Suprapubic skin (tissue), 4 donors: ENCODE measurements around the gene DCAF4.

Experiments used
- EP300 ChIP-seq: sonication (generic); formaldehyde crosslinking; IDR thresholded peaks from one replicate; pipeline ENCODE4 v1.6.1; 2017; ENCODE audit warnings: antibody characterized with exemption
- POLR2AphosphoS5 ChIP-seq, 3 donors: sonication (generic); formaldehyde crosslinking; IDR thresholded peaks; one replicate each; pipeline ENCODE4 v1.6.1; 2017; ENCODE audit warnings: antibody characterized with exemption in 3 of 3
- TF ChIP-seq, protein P1 (sequence below), 2 donors: fragments of 200-600 bp in 1 of 2; fragments of 450-650 bp in 1 of 2; sonication (generic) in 1 of 2; IDR thresholded peaks; one replicate each; pipeline ENCODE4 v1.5.1; 2016 to 2019; ENCODE audit warnings: antibody characterized with exemption in 2 of 2, mild to moderate bottlenecking in 1 of 2, moderate library complexity in 1 of 2

DNA sequence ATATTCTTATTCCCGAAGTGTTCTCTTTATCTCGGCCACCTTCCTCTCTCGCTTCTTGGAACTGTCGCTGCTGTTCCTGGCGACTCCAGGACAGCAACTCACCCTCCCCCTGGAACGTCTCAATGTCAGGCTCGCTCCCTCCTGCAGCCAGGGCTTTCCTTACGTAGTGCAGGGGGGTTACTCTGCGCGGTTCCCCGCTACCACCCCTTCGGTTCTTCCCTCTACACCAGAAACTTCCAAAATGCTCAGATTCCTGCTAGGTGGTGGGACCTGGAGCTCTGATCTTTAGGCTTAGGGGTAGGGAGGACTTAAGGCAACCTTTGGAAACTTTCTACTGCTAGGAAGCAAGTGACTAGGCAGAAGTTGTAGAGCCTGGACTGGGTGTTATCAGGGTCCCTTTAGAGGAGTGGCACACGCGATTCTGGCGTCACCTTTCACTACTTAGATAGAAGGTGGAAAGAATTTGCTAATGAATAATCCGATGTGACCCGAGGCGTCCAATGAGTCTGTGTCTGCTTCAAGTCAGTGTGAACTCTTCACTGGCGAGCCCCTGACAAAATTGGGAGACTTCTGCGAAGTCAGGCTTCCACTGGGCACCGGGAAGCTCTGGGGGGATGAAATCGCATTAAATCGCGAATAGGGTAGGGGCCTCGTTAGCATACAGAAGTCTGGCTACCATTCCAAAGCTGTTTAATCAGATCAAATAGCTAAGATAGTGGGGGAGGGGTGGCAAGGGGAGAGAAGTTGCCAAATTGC is 31.5 kb upstream of the DCAF4 start:
- TF ChIP-seq EP300 (no peak), POLR2AphosphoS5 (IDR thresholded peaks at IDR 0.05) (no peak)
- TF ChIP-seq, protein P1, sequence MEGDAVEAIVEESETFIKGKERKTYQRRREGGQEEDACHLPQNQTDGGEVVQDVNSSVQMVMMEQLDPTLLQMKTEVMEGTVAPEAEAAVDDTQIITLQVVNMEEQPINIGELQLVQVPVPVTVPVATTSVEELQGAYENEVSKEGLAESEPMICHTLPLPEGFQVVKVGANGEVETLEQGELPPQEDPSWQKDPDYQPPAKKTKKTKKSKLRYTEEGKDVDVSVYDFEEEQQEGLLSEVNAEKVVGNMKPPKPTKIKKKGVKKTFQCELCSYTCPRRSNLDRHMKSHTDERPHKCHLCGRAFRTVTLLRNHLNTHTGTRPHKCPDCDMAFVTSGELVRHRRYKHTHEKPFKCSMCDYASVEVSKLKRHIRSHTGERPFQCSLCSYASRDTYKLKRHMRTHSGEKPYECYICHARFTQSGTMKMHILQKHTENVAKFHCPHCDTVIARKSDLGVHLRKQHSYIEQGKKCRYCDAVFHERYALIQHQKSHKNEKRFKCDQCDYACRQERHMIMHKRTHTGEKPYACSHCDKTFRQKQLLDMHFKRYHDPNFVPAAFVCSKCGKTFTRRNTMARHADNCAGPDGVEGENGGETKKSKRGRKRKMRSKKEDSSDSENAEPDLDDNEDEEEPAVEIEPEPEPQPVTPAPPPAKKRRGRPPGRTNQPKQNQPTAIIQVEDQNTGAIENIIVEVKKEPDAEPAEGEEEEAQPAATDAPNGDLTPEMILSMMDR (IDR thresholded peaks at IDR 0.05) = no peak
